GM23338 (cell line): ENCODE results near the gene DYNLT2. TPM values are rescaled to one million over a fixed set of nuclear protein-coding genes. Genes with fewer than 3 reads are reported as not detected.

Experiments used
- ATAC-seq: fragments of 200-7000 bp; cut with Tn5 transposase; 3 replicates; pipeline ENCODE4 v1.9.1; 2020
- DNase-seq: peaks from one replicate; pipeline ENCODE4 v3.0.0-alpha.2; 2015; ENCODE audit warnings: low spot score
- H2AFZ ChIP-seq: fragments of 200-600 bp; sonication (generic); 2 replicates; pipeline ENCODE4 v1.8.0; 2016; ENCODE audit warnings: antibody characterized with exemption, mild to moderate bottlenecking, moderate library complexity
- H3F3A ChIP-seq: fragments of 200-600 bp; sonication (generic); replicated peaks from 2 replicates; pipeline ENCODE4 v1.8.0; 2017; ENCODE audit warnings: antibody characterized with exemption, mixed run types, low read depth
- H3K27ac ChIP-seq: fragments of 200-600 bp; sonication (generic); 2 replicates; pipeline ENCODE4 v1.6.1; 2016; ENCODE audit warnings: low read depth
- H3K27me3 ChIP-seq: fragments of 200-600 bp; sonication (generic); 2 replicates; pipeline ENCODE4 v1.8.0; 2016; ENCODE audit warnings: mild to moderate bottlenecking, mixed run types, moderate library complexity; ENCODE audit not compliant: insufficient read depth
- H3K36me3 ChIP-seq: fragments of 200-600 bp; sonication (generic); 2 replicates; pipeline ENCODE4 v1.8.0; 2016; ENCODE audit warnings: mild to moderate bottlenecking; ENCODE audit not compliant: insufficient read depth
- H3K4me1 ChIP-seq: fragments of 200-600 bp; sonication (generic); 2 replicates; pipeline ENCODE4 v1.8.0; 2016; ENCODE audit warnings: mild to moderate bottlenecking, moderate library complexity; ENCODE audit not compliant: insufficient read depth
- H3K4me2 ChIP-seq: fragments of 200-600 bp; sonication (generic); 2 replicates; pipeline ENCODE4 v1.7.1; 2017; ENCODE audit warnings: mixed run types
- H3K4me3 ChIP-seq: fragments of 200-600 bp; sonication (generic); 2 replicates; pipeline ENCODE4 v1.6.1; 2016; ENCODE audit warnings: mixed run types
- H3K79me2 ChIP-seq: fragments of 200-600 bp; sonication (generic); replicated peaks from 2 replicates; pipeline ENCODE4 v1.8.0; 2017; ENCODE audit warnings: mild to moderate bottlenecking; ENCODE audit not compliant: insufficient read depth
- H3K9me2 ChIP-seq: fragments of 200-600 bp; sonication (generic); 2 replicates; pipeline ENCODE4 v1.8.0; 2017; ENCODE audit not compliant: insufficient read depth
- H4K20me1 ChIP-seq: fragments of 200-600 bp; sonication (generic); replicated peaks from 2 replicates; pipeline ENCODE4 v1.8.0; 2017; ENCODE audit warnings: mild to moderate bottlenecking; ENCODE audit not compliant: insufficient read depth
- H3K27ac Mint-ChIP-seq: 2 replicates; pipeline ENCODE4 v1.8.0; 2020; ENCODE audit warnings: inconsistent platforms, mild to moderate bottlenecking, moderate library complexity, mixed read lengths
- H3K27me3 Mint-ChIP-seq: 3 replicates; pipeline ENCODE4 v1.8.0; 2022; ENCODE audit warnings: low read depth, mild to moderate bottlenecking, moderate library complexity, mixed read lengths, inconsistent platforms; ENCODE audit not compliant: insufficient read depth, poor library complexity
- H3K36me3 Mint-ChIP-seq: 3 replicates; pipeline ENCODE4 v1.8.0; 2021; ENCODE audit warnings: low read depth, mild to moderate bottlenecking, inconsistent platforms, moderate library complexity, mixed read lengths
- H3K4me1 Mint-ChIP-seq: 3 replicates; pipeline ENCODE4 v1.8.0; 2020; ENCODE audit warnings: mild to moderate bottlenecking, inconsistent platforms, mixed read lengths
- H3K4me3 Mint-ChIP-seq: 3 replicates; pipeline ENCODE4 v1.8.0; 2021; ENCODE audit warnings: moderate library complexity, mild to moderate bottlenecking, inconsistent platforms, mixed read lengths
- H3K9me3 Mint-ChIP-seq: 3 replicates; pipeline ENCODE4 v1.8.0; 2020; ENCODE audit warnings: moderate library complexity, mild to moderate bottlenecking, inconsistent platforms, mixed read lengths
- CREB1 ChIP-seq: fragments of 250-450 bp; sonication (Bioruptor Pico); IDR thresholded peaks from 2 replicates; pipeline ENCODE4 v1.5.0; 2020; ENCODE audit warnings: low read depth, mild to moderate bottlenecking, moderate library complexity
- EZH2phosphoT487 ChIP-seq: fragments of 200-600 bp; sonication (generic); IDR thresholded peaks from one replicate; pipeline ENCODE4 v1.8.1; 2018; ENCODE audit warnings: antibody characterized with exemption; ENCODE audit not compliant: unreplicated experiment
- POLR2AphosphoS5 ChIP-seq: IDR thresholded peaks from 2 replicates; pipeline ENCODE4 v1.6.1; 2016; ENCODE audit warnings: antibody characterized with exemption, low read depth
- ZNF114 ChIP-seq: fragments of 250-450 bp; sonication (Bioruptor Pico); IDR thresholded peaks from 2 replicates; pipeline ENCODE4 v1.5.0; 2020; ENCODE audit warnings: mild to moderate bottlenecking, moderate library complexity
- polyA plus RNA-seq: library from polyadenylated mRNA; unstranded; fragments of >200 nt; fragmentation: Nextera tagmentation; extraction: Ambion mirVana; gene quantifications from 2 replicates; pipeline ENCODE4 v1.2.1, GENCODE V29; 2016
- total RNA-seq: library from RNA; depleted of rRNA; stranded (reverse); fragments of >200 nt; shearing (Covaris generic); gene quantifications from 2 replicates; pipeline ENCODE4 v1.2.3, GENCODE V29; 2014
- TF ChIP-seq, protein P1 (sequence below): fragments of 250-450 bp; sonication (Bioruptor Pico); IDR thresholded peaks from 2 replicates; pipeline ENCODE4 v1.5.0; 2020; ENCODE audit warnings: mild to moderate bottlenecking, moderate library complexity
- TF ChIP-seq, protein P2 (sequence below): IDR thresholded peaks from 2 replicates; pipeline ENCODE4 v1.6.1; 2016; ENCODE audit warnings: antibody characterized with exemption

DYNLT2 gene
- total and polyA plus RNA-seq, 2 experiments from 2014 or later: 2.8 to 4.4 TPM

DNA sequence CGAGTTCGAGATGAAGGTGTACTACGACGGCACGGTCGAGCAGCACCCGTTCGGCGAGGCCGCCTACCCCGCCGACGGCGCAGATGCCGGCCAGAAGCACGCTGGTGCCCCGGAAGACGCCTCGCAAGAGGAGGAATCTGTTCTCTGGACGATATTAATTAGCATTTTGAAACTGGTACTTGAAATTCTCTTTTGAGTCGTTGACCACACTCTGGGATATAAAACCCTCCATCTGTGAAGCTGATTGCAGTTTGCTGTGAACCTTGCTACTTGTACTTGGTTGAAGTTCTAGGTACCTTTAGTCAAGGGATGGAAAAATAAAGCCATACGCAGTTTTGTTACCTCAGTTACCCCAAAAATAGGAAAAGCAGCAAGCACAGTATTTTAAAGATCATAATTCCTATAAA, 48.5 kb downstream of the DYNLT2 start (continued):
- TF ChIP-seq, protein P1, sequence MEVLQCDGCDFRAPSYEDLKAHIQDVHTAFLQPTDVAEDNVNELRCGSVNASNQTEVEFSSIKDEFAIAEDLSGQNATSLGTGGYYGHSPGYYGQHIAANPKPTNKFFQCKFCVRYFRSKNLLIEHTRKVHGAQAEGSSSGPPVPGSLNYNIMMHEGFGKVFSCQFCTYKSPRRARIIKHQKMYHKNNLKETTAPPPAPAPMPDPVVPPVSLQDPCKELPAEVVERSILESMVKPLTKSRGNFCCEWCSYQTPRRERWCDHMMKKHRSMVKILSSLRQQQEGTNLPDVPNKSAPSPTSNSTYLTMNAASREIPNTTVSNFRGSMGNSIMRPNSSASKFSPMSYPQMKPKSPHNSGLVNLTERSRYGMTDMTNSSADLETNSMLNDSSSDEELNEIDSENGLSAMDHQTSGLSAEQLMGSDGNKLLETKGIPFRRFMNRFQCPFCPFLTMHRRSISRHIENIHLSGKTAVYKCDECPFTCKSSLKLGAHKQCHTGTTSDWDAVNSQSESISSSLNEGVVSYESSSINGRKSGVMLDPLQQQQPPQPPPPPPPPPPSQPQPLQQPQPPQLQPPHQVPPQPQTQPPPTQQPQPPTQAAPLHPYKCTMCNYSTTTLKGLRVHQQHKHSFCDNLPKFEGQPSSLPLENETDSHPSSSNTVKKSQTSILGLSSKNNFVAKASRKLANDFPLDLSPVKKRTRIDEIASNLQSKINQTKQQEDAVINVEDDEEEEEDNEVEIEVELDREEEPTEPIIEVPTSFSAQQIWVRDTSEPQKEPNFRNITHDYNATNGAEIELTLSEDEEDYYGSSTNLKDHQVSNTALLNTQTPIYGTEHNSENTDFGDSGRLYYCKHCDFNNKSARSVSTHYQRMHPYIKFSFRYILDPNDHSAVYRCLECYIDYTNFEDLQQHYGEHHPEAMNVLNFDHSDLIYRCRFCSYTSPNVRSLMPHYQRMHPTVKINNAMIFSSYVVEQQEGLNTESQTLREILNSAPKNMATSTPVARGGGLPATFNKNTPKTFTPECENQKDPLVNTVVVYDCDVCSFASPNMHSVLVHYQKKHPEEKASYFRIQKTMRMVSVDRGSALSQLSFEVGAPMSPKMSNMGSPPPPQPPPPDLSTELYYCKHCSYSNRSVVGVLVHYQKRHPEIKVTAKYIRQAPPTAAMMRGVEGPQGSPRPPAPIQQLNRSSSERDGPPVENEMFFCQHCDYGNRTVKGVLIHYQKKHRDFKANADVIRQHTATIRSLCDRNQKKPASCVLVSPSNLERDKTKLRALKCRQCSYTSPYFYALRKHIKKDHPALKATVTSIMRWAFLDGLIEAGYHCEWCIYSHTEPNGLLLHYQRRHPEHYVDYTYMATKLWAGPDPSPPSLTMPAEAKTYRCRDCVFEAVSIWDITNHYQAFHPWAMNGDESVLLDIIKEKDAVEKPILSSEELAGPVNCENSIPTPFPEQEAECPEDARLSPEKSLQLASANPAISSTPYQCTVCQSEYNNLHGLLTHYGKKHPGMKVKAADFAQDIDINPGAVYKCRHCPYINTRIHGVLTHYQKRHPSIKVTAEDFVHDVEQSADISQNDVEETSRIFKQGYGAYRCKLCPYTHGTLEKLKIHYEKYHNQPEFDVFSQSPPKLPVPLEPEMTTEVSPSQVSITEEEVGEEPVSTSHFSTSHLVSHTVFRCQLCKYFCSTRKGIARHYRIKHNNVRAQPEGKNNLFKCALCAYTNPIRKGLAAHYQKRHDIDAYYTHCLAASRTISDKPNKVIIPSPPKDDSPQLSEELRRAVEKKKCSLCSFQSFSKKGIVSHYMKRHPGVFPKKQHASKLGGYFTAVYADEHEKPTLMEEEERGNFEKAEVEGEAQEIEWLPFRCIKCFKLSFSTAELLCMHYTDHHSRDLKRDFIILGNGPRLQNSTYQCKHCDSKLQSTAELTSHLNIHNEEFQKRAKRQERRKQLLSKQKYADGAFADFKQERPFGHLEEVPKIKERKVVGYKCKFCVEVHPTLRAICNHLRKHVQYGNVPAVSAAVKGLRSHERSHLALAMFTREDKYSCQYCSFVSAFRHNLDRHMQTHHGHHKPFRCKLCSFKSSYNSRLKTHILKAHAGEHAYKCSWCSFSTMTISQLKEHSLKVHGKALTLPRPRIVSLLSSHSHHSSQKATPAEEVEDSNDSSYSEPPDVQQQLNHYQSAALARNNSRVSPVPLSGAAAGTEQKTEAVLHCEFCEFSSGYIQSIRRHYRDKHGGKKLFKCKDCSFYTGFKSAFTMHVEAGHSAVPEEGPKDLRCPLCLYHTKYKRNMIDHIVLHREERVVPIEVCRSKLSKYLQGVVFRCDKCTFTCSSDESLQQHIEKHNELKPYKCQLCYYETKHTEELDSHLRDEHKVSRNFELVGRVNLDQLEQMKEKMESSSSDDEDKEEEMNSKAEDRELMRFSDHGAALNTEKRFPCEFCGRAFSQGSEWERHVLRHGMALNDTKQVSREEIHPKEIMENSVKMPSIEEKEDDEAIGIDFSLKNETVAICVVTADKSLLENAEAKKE (CRISPR knock-in tag): no peak

DNA sequence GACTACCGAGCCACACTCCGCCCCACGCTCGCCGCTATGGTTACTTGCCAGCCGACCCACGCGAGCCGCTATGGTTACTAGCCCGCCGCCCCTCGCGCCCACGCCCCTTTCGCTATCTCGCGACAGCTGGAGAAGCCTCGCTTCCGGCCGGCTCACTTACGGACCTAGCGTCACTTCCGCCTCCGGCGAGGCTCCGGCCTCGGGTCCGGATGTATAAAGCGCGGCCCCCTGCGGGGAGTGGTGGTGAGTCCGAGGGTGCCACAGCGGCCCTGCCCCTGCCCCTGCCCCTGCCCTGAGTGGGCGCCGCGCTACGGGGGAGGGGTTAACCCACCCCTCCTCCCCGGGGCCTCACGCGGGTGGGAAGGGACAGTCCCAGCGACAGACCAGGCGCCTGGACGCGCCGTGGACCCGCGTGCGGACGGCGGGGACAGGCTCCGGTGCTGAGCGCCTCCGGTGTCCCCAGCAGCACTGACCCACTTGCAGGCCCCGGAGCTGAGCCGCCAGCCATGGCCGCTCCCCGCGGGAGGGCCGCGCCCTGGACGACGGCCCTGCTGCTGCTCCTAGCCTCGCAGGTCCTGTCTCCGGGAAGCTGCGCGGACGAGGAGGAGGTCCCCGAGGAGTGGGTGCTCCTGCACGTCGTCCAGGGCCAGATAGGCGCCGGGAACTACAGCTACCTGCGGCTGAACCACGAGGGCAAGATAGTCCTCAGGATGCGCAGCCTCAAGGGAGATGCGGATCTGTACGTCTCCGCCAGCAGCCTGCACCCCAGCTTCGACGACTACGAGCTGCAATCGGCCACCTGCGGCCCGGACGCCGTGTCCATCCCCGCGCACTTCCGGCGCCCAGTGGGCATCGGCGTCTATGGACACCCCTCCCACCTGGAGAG, 49.2 kb downstream of the DYNLT2 start, which contains the start of the genes C6orf120 and WDR27:
Gene C6orf120, plus strand, starts transcription at position 173 of the 886 bp plus-strand sequence. Its CDS starts 334 bp downstream, at position 507.
Gene WDR27, minus strand, starts transcription at position 76 of the 886 bp plus-strand sequence. CDS start 13,024 bp downstream, outside the sequence.
- H4K20me1 ChIP-seq: peaks cover 6% of the 10 kb centered on the region
- Mint-ChIP-seq H3K4me3 (peak within 1 kb of the TSS; percentile 95), H3K27ac (peak within 1 kb of the TSS; percentile 90), H3K27me3 (no peaks in the 10 kb centered on the region), H3K4me1 (peaks cover 27% of the 10 kb centered on the region), H3K9me3 (no peaks in the 10 kb centered on the region; the same call in 2 of the 3 replicates), H3K36me3 (peaks cover 34% of the 10 kb centered on the region)
- H3K36me3 ChIP-seq: no peaks in the 10 kb centered on the region
- H3K9me2 ChIP-seq: no peaks in the 10 kb centered on the region
- H3F3A ChIP-seq: no peaks in the 10 kb centered on the region
- H3K4me3 ChIP-seq: peak within 1 kb of the TSS; percentile 92
- ATAC-seq: peak; percentile 91
- no peaks in the 10 kb centered on the region for H3K27me3 ChIP-seq
- peak within 1 kb of the TSS; percentile 53 for H2AFZ ChIP-seq
- peak within 1 kb of the TSS; percentile 89 for H3K4me2 ChIP-seq
- peaks cover 17% of the 10 kb centered on the region for H3K4me1 ChIP-seq
- peak; percentile 98 for DNase-seq
- peaks cover 61% of the 10 kb centered on the region for H3K79me2 ChIP-seq
- TF ChIP-seq ZNF114 (CRISPR knock-in tag): no peak
- peak; percentile 94 for TF ChIP-seq POLR2AphosphoS5
- TF ChIP-seq, protein P2, sequence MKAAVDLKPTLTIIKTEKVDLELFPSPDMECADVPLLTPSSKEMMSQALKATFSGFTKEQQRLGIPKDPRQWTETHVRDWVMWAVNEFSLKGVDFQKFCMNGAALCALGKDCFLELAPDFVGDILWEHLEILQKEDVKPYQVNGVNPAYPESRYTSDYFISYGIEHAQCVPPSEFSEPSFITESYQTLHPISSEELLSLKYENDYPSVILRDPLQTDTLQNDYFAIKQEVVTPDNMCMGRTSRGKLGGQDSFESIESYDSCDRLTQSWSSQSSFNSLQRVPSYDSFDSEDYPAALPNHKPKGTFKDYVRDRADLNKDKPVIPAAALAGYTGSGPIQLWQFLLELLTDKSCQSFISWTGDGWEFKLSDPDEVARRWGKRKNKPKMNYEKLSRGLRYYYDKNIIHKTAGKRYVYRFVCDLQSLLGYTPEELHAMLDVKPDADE: peak; percentile 80
- no peak for TF ChIP-seq EZH2phosphoT487
- peak; percentile 87 for TF ChIP-seq CREB1 (CRISPR knock-in tag)
- H3K27ac ChIP-seq: peak within 1 kb of the TSS; percentile 79
